GM12878 (cell line): Measurements from ENCODE around the gene HAPSTR1. TPM values are rescaled to one million over a fixed set of nuclear protein-coding genes. Genes with fewer than 3 reads are reported as not detected.
A peak's percentile ranks its signal among the peaks of the same experiment; 100 is the strongest.

ENCODE experiments used
- ATAC-seq: fragments of 200-7000 bp; cut with Tn5 transposase; 3 replicates; pipeline ENCODE4 v1.9.1; 2020; ENCODE audit warnings: mild to moderate bottlenecking, moderate library complexity
- BruUV-seq: library from RNA; stranded (reverse); fragments of 400-500 nt; replicated peaks from 2 replicates; lab custom pipeline; 2021; lab: Mats Ljungman, UMichigan
- CTCF ChIA-PET: fragments of 300-600 bp; sonication (Branson Sonifier 250); formaldehyde crosslinking; extraction: SDS; loops from one replicate; lab custom pipeline; 2021; ENCODE audit warnings: inconsistent platforms; lab: Yijun Ruan, JAX
- POLR2A ChIA-PET: fragments of 350-600 bp; formaldehyde crosslinking; extraction: SDS; loops from one replicate; lab custom pipeline; 2021; ENCODE audit warnings: inconsistent platforms; lab: Charles Lee
- RAD21 ChIA-PET: fragments of 300-600 bp; sonication (Branson Sonifier 250); formaldehyde crosslinking; loops from one replicate; lab custom pipeline; 2023; ENCODE audit warnings: antibody characterized with exemption; ENCODE audit not compliant: unreplicated experiment; lab: Charles Lee
- SMC1A ChIA-PET: fragments of 300-600 bp; sonication (Branson Sonifier 250); formaldehyde crosslinking; loops from one replicate; lab custom pipeline; 2023; ENCODE audit not compliant: unreplicated experiment, uncharacterized antibody; lab: Charles Lee
- DNase-seq: peaks from one replicate; pipeline ENCODE4 v3.0.0-alpha.2; 2011; ENCODE audit warnings: low read depth, low spot score
- FAIRE-seq: peaks from 3 replicates; lab custom pipeline; 2011; peaks lifted over from hg19 to GRCh38; lab: Jason Lieb, UNC
- H2AFZ ChIP-seq: 2 replicates; pipeline ENCODE4 v1.6.0; 2011; ENCODE audit warnings: low read depth, low read length, control low read depth; ENCODE audit not compliant: control insufficient read depth
- H3K27ac ChIP-seq: 2 replicates; pipeline ENCODE4 v1.5.1; 2011; ENCODE audit warnings: control low read depth; ENCODE audit not compliant: control insufficient read depth, insufficient read depth
- H3K27me3 ChIP-seq, 2 experiments: replicated peaks in 1 of 2; 2 replicates each; pipeline versions ENCODE4 v1.6.0 to v1.6.1; 2011; ENCODE audit warnings: low read length in 1 of 2; ENCODE audit not compliant: control insufficient read depth in 2 of 2, insufficient read depth in 2 of 2
- H3K36me3 ChIP-seq, 2 experiments: 2 replicates each; pipeline ENCODE4 v1.5.1; 2011; ENCODE audit warnings: low read length in 1 of 2; ENCODE audit not compliant: control insufficient read depth in 2 of 2, insufficient read depth in 2 of 2
- H3K4me1 ChIP-seq: 2 replicates; pipeline ENCODE4 v1.6.1; 2011; ENCODE audit warnings: mild to moderate bottlenecking, low read length, moderate library complexity, mixed read lengths; ENCODE audit not compliant: control insufficient read depth, insufficient read depth
- H3K4me2 ChIP-seq: 2 replicates; pipeline ENCODE4 v1.6.0; 2011; ENCODE audit warnings: control low read depth; ENCODE audit not compliant: control insufficient read depth, insufficient read depth
- H3K4me3 ChIP-seq: fragments of 200-600 bp; sonication (generic); 2 replicates; pipeline ENCODE4 v1.5.1; 2016
- H3K79me2 ChIP-seq: 2 replicates; pipeline ENCODE4 v1.6.0; 2011; ENCODE audit warnings: low read length; ENCODE audit not compliant: control insufficient read depth, insufficient read depth
- H3K9ac ChIP-seq: 2 replicates; pipeline ENCODE4 v1.8.0; 2011; ENCODE audit warnings: low read length, control low read depth, mixed read lengths; ENCODE audit not compliant: control insufficient read depth, insufficient read depth
- H3K9me3 ChIP-seq: replicated peaks from 3 replicates; pipeline ENCODE4 v1.5.1; 2011; ENCODE audit warnings: mild to moderate bottlenecking, low read length; ENCODE audit not compliant: control insufficient read depth, insufficient read depth
- H4K20me1 ChIP-seq: 2 replicates; pipeline ENCODE4 v1.6.0; 2011; ENCODE audit not compliant: control insufficient read depth, insufficient read depth
- CBFB ChIP-seq: IDR thresholded peaks from 2 replicates; pipeline ENCODE4 v1.6.1; 2016; ENCODE audit warnings: antibody characterized with exemption, low read depth
- CHD2 ChIP-seq: IDR thresholded peaks from 2 replicates; pipeline ENCODE4 v1.6.1; 2011; ENCODE audit warnings: low read depth, low read length, improper control_type of control experiment, borderline replicate concordance
- HDAC2 ChIP-seq: fragments of 200-600 bp; sonication (generic); IDR thresholded peaks from 2 replicates; pipeline ENCODE4 v1.6.1; 2017
- HDGF ChIP-seq: fragments of 450-650 bp; IDR thresholded peaks from 2 replicates; pipeline ENCODE4 v1.6.1; 2016; ENCODE audit warnings: antibody characterized with exemption
- NFYB ChIP-seq: IDR thresholded peaks from 2 replicates; pipeline ENCODE4 v1.6.1; 2011; ENCODE audit warnings: low read depth, mild to moderate bottlenecking, low read length, improper control_type of control experiment, moderate library complexity; ENCODE audit not compliant: insufficient read depth
- RAD21 ChIP-seq: IDR thresholded peaks from 2 replicates; pipeline ENCODE4 v1.6.1; 2011; ENCODE audit warnings: mild to moderate bottlenecking, low read depth, low read length, moderate library complexity; ENCODE audit not compliant: insufficient read depth
- RAD51 ChIP-seq: fragments of 450-650 bp; IDR thresholded peaks from 2 replicates; pipeline ENCODE4 v1.6.1; 2016; ENCODE audit warnings: moderate library complexity, mild to moderate bottlenecking, inconsistent platforms
- WGBS: methylation state at CpG from one replicate; pipeline ENCODE4 v1.1.6; 2016; ENCODE audit warnings: low lambda C conversion rate; ENCODE audit not compliant: insufficient replicate concordance, insufficient coverage; ENCODE audit errors: missing lambda C conversion rate; 5-methylcytosine and 5-hydroxymethylcytosine counted together
- in situ Hi-C: fragments of 300-500 bp; cut with MboI; formaldehyde crosslinking; loops from 9 replicates; pipeline ENCODE4 v1.14.3; 2018; ENCODE audit warnings: mixed read lengths
- intact Hi-C: fragments of 100-400 bp; cut with micrococcal nuclease; formaldehyde crosslinking; loops from one replicate; pipeline ENCODE4 v1.14.2; 2022; ENCODE audit not compliant: unreplicated experiment
- polyA plus RNA-seq, 11 experiments: library from polyadenylated mRNA; depleted of rRNA in 4 of 11; unstranded in 6 of 11; stranded (reverse) in 5 of 11; fragments of >200 nt; fragmentation: Nextera tagmentation in 4 of 11; fragmentation: Illumina TruSeq in 1 of 11; extraction: Ambion mirVana in 4 of 11; extraction: Trizol in 1 of 11; gene quantifications; 1 replicate in 1 of 11; 2 replicates in 10 of 11; pipeline versions ENCODE4 v1.2.1 to v1.2.3, GENCODE V29; 2011 to 2016; ENCODE audit warnings: inconsistent platforms in 2 of 11, missing spikeins in 2 of 11, low read depth in 1 of 11
- total RNA-seq, 4 experiments: library from RNA; depleted of rRNA in 3 of 4; stranded (reverse); fragments of >200 nt in 3 of 4; fragmentation: Illumina TruSeq in 1 of 4; extraction: Trizol in 1 of 4; gene quantifications; 2 replicates each; pipeline versions ENCODE4 v1.2.1 to v1.2.3, GENCODE V29; 2013 to 2021
- TF ChIP-seq, protein P1 (sequence below): fragments of 450-650 bp; IDR thresholded peaks from 2 replicates; pipeline ENCODE4 v1.6.1; 2018; ENCODE audit warnings: mild to moderate bottlenecking, low read depth, moderate library complexity; ENCODE audit not compliant: partially characterized antibody
- TF ChIP-seq, protein P2 (sequence below): IDR thresholded peaks from 2 replicates; pipeline ENCODE4 v1.6.1; 2011; ENCODE audit warnings: borderline replicate concordance, low read depth, mild to moderate bottlenecking, moderate library complexity, mixed read lengths, low read length; ENCODE audit not compliant: insufficient read depth; ENCODE audit errors: extremely low read length
- TF ChIP-seq, protein P3 (sequence below): IDR thresholded peaks from 2 replicates; pipeline ENCODE4 v1.6.1; 2012; ENCODE audit warnings: low read depth, low read length, improper control_type of control experiment

The HAPSTR1 gene
- total and polyA plus RNA-seq, 10 of the 15 experiments (the other 5 are each of a cell fraction or from before 2014, with no cell fraction given), result 8.7 to 52.5 (median 23.1) TPM

DNA sequence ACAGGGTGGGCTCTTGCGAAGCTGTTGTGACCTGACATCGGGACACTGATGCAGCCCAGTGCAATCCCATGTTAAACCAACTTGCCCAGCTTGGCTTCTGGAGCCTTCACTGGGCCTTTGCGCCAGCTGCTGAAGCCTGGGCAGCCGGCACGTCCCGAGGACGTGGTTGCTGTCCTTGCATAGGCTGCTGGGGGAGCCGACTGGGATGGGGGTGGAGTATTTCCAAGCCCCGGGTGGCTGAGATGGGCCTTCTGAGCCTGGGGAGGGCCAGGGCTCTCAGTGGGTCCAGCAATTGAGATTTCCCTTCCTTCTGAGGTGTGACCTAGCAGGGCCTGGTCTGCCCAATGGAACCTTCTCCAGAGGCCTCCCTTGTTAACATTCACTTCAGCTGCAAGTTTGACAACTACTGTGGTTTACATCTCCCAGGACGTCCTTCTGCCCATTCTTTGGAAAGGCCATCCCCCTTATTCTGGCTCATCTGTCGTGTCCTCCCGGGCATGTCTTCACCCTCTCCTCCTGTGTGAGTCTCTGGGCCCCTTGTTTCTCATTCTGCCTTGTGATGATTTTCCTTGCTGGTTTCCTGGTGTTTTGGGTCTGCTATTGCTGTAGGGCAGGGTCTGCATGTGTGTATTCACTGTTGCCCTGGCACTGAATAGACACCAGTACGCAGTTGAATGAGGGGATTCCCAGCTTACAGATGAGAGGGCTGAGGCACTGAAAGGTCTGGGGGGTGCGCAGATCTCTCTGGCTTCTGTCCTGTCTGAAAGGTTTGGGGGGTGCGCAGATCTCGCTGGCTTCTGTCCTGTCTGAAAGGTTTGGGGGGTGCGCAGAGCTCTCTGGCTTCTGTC, 34.4 kb downstream of the HAPSTR1 start (continued):
- TF ChIP-seq, protein P1, sequence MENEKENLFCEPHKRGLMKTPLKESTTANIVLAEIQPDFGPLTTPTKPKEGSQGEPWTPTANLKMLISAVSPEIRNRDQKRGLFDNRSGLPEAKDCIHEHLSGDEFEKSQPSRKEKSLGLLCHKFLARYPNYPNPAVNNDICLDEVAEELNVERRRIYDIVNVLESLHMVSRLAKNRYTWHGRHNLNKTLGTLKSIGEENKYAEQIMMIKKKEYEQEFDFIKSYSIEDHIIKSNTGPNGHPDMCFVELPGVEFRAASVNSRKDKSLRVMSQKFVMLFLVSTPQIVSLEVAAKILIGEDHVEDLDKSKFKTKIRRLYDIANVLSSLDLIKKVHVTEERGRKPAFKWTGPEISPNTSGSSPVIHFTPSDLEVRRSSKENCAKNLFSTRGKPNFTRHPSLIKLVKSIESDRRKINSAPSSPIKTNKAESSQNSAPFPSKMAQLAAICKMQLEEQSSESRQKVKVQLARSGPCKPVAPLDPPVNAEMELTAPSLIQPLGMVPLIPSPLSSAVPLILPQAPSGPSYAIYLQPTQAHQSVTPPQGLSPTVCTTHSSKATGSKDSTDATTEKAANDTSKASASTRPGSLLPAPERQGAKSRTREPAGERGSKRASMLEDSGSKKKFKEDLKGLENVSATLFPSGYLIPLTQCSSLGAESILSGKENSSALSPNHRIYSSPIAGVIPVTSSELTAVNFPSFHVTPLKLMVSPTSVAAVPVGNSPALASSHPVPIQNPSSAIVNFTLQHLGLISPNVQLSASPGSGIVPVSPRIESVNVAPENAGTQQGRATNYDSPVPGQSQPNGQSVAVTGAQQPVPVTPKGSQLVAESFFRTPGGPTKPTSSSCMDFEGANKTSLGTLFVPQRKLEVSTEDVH, result no peak
- TF ChIP-seq, protein P2, sequence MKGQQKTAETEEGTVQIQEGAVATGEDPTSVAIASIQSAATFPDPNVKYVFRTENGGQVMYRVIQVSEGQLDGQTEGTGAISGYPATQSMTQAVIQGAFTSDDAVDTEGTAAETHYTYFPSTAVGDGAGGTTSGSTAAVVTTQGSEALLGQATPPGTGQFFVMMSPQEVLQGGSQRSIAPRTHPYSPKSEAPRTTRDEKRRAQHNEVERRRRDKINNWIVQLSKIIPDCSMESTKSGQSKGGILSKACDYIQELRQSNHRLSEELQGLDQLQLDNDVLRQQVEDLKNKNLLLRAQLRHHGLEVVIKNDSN, result no peak
- 0 out of 2 replicates have a peak, but pooled peaks have one; percentile 25 for TF ChIP-seq HDGF

DNA sequence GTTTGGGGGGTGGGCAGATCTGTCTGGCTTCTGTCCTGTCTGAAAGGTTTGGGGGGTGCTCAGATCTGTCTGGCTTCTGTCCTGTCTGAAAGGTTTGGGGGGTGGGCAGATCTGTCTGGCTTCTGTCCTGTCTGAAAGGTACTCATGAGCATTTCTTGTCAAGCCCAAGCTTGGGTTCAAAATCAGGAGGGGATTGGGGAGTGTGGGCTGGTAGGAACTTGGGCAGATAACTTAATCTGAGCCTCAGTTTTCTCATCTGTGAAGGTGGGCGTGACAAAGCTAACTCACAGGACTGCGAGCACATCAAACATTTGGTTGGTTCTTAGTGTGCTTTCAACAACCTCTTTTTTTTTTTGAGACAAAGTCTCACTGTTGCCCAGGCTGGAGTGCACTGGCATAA, 35.2 kb downstream of the HAPSTR1 start:
- BruUV-seq, result no TSS peak
- DNase-seq (no peak), ATAC-seq (no peak), FAIRE-seq (no peak)
- H3K27ac ChIP-seq, result peak overlapping the region; percentile 37
- SMC1A ChIA-PET, result interaction anchor here (0.6 to 5.0 kb wide), 4 partner anchors 12 to 1724 kb away, joined by 3 to 44 read pairs (median 4); partner anchors contain the start of gene HAPSTR1
- in situ Hi-C loops (loop anchor here (25.0 kb wide), 1 partner anchor 1761 kb away; the partner anchor contains the start of gene CIITA), intact Hi-C loops (no loop called here)
- no peak overlapping the region for H3K9ac ChIP-seq
- H3K27me3 ChIP-seq, result no peaks in the 10 kb centered on the region
- H4K20me1 ChIP-seq, result no peaks in the 10 kb centered on the region; the same call in 1 of the 2 replicates
- TF ChIP-seq, protein P3, sequence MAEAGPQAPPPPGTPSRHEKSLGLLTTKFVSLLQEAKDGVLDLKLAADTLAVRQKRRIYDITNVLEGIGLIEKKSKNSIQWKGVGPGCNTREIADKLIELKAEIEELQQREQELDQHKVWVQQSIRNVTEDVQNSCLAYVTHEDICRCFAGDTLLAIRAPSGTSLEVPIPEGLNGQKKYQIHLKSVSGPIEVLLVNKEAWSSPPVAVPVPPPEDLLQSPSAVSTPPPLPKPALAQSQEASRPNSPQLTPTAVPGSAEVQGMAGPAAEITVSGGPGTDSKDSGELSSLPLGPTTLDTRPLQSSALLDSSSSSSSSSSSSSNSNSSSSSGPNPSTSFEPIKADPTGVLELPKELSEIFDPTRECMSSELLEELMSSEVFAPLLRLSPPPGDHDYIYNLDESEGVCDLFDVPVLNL, result no peak
- TF ChIP-seq RAD51 (no peak), CBFB (no peak), RAD21 (no peak), CHD2 (no peak), NFYB (no peak), HDAC2 (no peak)
- POLR2A ChIA-PET, result interaction anchor here (0.6 to 2.3 kb wide), 6 partner anchors 14 to 1256 kb away, joined by 3 to 10 read pairs (median 6); partner anchors contain the start of gene HAPSTR1
- no peaks in the 10 kb centered on the region; the same call in 1 of the 2 replicates for H3K79me2 ChIP-seq
- RAD21 ChIA-PET, result interaction anchor here (1.0 to 1.8 kb wide), 4 partner anchors 9 to 190 kb away, joined by 3 to 6 read pairs (median 4); partner anchors contain the start of gene HAPSTR1
- peak overlapping the region; percentile 30 for H3K4me2 ChIP-seq
- CTCF ChIA-PET, result interaction anchor here (1.2 to 3.8 kb wide), 5 partner anchors 9 to 464 kb away, joined by 5 to 15 read pairs (median 10); no protein-coding TSS in a partner anchor
- H3K4me1 ChIP-seq, result peaks cover 35% of the 10 kb centered on the region
- no peak overlapping the region for H2AFZ ChIP-seq
- WGBS, result 47% methylated on average over 2 of the region's 2 CpGs
- peaks cover 10 to 17% of the 10 kb centered on the region in 2 experiments; a peak in 3 of 4 replicates for H3K36me3 ChIP-seq
- no peak overlapping the region for H3K4me3 ChIP-seq
- no peaks in the 10 kb centered on the region for H3K9me3 ChIP-seq
